Stimulated activated CD8-positive, alpha-beta memory T cell treated with anti-CD3 and anti-CD28 coated beads, Interleukin-15, amount 100 ng/mL, for 1 hour (primary cell): ENCODE data around the gene CEP295NL.
"Not testable (repeated sequence)": the region's sequence is repeated elsewhere in the genome, so short reads cannot be mapped to it uniquely, and the experiment has no call there.

Experiments used
- DNase-seq: peaks from one replicate; pipeline ENCODE4 v3.0.0-alpha.2; 2020; ENCODE audit warnings: low read depth

Gene CEP295NL

GRCh38 chr17:78929908-78930775, 27.1 kb upstream of the CEP295NL start:
- DNase-seq: no peak

- DNase-seq: no peak
These were observed 22.9 kb upstream of the CEP295NL start for GRCh38 chr17:78925662-78926555.

- DNase-seq: peak; percentile 23
These were observed 22.2 kb upstream of the CEP295NL start, which contains the start of gene TIMP2 for GRCh38 chr17:78925234-78925633. Gene TIMP2, minus strand, starts transcription at chr17:78925387. Its CDS starts 299 bp downstream, at chr17:78925088.

- DNase-seq: no peak
These were observed 21.6 kb upstream of the CEP295NL start for GRCh38 chr17:78924481-78925151.

GRCh38 chr17:78923660-78924453, 20.9 kb upstream of the CEP295NL start:
- DNase-seq: peak; percentile 24

GRCh38 chr17:78922816-78923498, 20.0 kb upstream of the CEP295NL start:
- no peak for DNase-seq

- DNase-seq: no peak
These were observed 18.5 kb upstream of the CEP295NL start for GRCh38 chr17:78921437-78921971.

- DNase-seq: no peak
These were observed 17.5 kb upstream of the CEP295NL start for GRCh38 chr17:78920528-78920927.

GRCh38 chr17:78919861-78920450, 17.0 kb upstream of the CEP295NL start:
- DNase-seq: no peak

GRCh38 chr17:78918979-78919378, 16.0 kb upstream of the CEP295NL start:
- DNase-seq: no peak

- no peak for DNase-seq
These were observed 14.7 kb upstream of the CEP295NL start for GRCh38 chr17:78917451-78918275.

- DNase-seq: no peak
These were observed 13.1 kb upstream of the CEP295NL start for GRCh38 chr17:78915872-78916632.

GRCh38 chr17:78913115-78913514, 10.1 kb upstream of the CEP295NL start:
- DNase-seq: no peak

GRCh38 chr17:78912082-78912481, 9.1 kb upstream of the CEP295NL start:
- no peak for DNase-seq

GRCh38 chr17:78911543-78911942, 8.5 kb upstream of the CEP295NL start:
- not testable (repeated sequence) for DNase-seq

- DNase-seq: no peak
These were observed 7.7 kb upstream of the CEP295NL start for GRCh38 chr17:78910497-78911284.

- no peak for DNase-seq
These were observed 5.4 kb upstream of the CEP295NL start for GRCh38 chr17:78908426-78908825.

- no peak for DNase-seq
These were observed 2.5 kb upstream of the CEP295NL start for GRCh38 chr17:78905541-78905940.
